Measurements from ENCODE around the gene STX1A. TPM values are rescaled to one million over a fixed set of nuclear protein-coding genes. Genes with fewer than 3 reads are reported as not detected.

The STX1A gene
- total RNA-seq, 1 experiment from 2014 or later: 24.2 TPM

DNA sequence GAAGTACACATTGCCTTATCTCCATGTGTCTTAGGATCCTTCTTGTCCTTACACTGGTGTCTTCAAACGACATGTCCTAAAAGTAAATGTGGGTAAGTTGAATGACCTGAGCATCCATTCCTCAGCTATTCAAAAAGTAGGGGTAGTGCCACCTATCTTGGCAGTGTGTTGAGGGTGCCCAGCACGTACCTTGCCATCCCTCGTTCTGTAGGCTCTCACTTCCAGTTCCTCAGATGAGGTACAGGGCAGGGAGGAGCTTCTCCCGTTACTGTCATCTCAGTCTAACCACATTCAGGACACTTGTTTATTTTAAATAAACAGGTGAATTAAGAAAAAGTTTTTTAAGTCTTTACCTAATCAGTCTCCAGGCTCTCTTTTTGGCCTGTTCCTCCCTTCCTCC lies 23.1 kb downstream of the STX1A start:
- ChIA-PET CTCF (interaction anchor here (0.6 to 1.2 kb wide), 3 partner anchors 10 to 116 kb away, joined by 3 to 5 read pairs (median 4); partner anchors contain the start of gene VPS37D), POLR2A (no interaction called here)
- TF ChIP-seq, protein P1, sequence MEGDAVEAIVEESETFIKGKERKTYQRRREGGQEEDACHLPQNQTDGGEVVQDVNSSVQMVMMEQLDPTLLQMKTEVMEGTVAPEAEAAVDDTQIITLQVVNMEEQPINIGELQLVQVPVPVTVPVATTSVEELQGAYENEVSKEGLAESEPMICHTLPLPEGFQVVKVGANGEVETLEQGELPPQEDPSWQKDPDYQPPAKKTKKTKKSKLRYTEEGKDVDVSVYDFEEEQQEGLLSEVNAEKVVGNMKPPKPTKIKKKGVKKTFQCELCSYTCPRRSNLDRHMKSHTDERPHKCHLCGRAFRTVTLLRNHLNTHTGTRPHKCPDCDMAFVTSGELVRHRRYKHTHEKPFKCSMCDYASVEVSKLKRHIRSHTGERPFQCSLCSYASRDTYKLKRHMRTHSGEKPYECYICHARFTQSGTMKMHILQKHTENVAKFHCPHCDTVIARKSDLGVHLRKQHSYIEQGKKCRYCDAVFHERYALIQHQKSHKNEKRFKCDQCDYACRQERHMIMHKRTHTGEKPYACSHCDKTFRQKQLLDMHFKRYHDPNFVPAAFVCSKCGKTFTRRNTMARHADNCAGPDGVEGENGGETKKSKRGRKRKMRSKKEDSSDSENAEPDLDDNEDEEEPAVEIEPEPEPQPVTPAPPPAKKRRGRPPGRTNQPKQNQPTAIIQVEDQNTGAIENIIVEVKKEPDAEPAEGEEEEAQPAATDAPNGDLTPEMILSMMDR (IDR thresholded peaks at IDR 0.05; ENCODE audit: unreplicated experiment): no peak
- BruUV-seq (replicated peaks): no TSS peak
- no peak overlapping the region for H3K4me3 Mint-ChIP-seq (ENCODE audit: unreplicated experiment)
- no peak overlapping the region for H3K27ac Mint-ChIP-seq (ENCODE audit: low read depth, unreplicated experiment)
- H3K36me3 Mint-ChIP-seq (ENCODE audit: insufficient read depth, unreplicated experiment): peaks cover 87% of the 10 kb centered on the region
- no peaks in the 10 kb centered on the region for H3K27me3 Mint-ChIP-seq (ENCODE audit: insufficient read depth, unreplicated experiment)
- H3K9me3 Mint-ChIP-seq (ENCODE audit: unreplicated experiment): no peaks in the 10 kb centered on the region
- intact Hi-C loops (cut with micrococcal nuclease): no loop called here
- H3K4me1 Mint-ChIP-seq (ENCODE audit: insufficient read depth, unreplicated experiment): no peaks in the 10 kb centered on the region
- no peak for DNase-seq (ENCODE audit: unreplicated experiment)

DNA sequence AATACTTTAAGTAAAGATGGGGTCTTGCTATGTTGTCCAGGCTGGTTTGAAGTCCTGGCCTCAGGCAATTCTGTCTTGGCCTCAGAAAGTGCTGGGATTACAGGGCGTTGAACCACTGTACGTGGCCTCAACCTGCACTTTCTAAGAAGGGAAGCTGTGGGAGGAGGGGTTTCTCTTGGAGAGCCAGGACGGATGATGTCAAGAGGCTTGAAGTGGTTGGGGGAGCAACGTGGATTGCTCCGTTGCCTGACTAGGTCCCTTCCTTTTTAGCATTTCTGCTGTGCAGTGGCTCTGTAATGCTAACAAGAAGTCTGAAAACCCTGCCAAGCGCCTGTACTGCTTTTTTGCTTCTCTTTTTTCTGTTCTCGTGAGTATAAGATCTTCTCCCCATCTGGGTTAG lies 28.8 kb downstream of the STX1A start:
- ChIA-PET CTCF (interaction anchor here (0.9 to 1.6 kb wide), 4 partner anchors 10 to 44 kb away, joined by 3 to 9 read pairs (median 4); no protein-coding TSS in a partner anchor), POLR2A (no interaction called here)
- no peaks in the 10 kb centered on the region for H3K27me3 Mint-ChIP-seq (ENCODE audit: insufficient read depth, unreplicated experiment)
- peaks cover 85% of the 10 kb centered on the region for H3K36me3 Mint-ChIP-seq (ENCODE audit: insufficient read depth, unreplicated experiment)
- H3K27ac Mint-ChIP-seq (ENCODE audit: low read depth, unreplicated experiment): no peak overlapping the region
- H3K9me3 Mint-ChIP-seq (ENCODE audit: unreplicated experiment): no peaks in the 10 kb centered on the region
- DNase-seq (ENCODE audit: unreplicated experiment): no peak
- intact Hi-C loops (cut with micrococcal nuclease): no loop called here
- BruUV-seq (replicated peaks): no TSS peak
- no peaks in the 10 kb centered on the region for H3K4me1 Mint-ChIP-seq (ENCODE audit: insufficient read depth, unreplicated experiment)
- H3K4me3 Mint-ChIP-seq (ENCODE audit: unreplicated experiment): no peak overlapping the region
- TF ChIP-seq, protein P1 (IDR thresholded peaks at IDR 0.05; ENCODE audit: unreplicated experiment): no peak

DNA sequence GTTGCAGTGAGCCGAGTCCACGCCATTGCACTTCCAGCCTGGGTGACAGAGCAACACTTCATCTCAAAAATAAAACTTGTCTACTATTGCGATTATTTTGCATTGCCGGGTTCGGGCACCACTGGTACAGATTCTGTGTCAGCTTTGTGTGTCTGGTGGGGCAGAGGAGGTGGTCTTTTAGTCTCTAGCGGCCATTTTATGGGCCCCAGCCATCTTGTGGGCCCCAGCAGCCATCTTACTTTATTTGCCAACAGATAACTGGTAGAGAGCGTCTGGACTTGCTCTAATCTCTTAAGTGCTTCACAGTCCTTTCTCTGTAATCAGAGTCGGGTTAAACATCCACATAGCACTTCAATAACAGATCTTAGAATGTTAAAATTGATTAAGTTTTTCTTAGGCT lies 31.2 kb downstream of the STX1A start:
- Mint-ChIP-seq H3K36me3 (ENCODE audit: insufficient read depth, unreplicated experiment) (peaks cover 69% of the 10 kb centered on the region), H3K4me1 (ENCODE audit: insufficient read depth, unreplicated experiment) (peaks cover 4% of the 10 kb centered on the region), H3K9me3 (ENCODE audit: unreplicated experiment) (no peaks in the 10 kb centered on the region), H3K27me3 (ENCODE audit: insufficient read depth, unreplicated experiment) (no peaks in the 10 kb centered on the region), H3K27ac (ENCODE audit: low read depth, unreplicated experiment) (no peak overlapping the region), H3K4me3 (ENCODE audit: unreplicated experiment) (no peak overlapping the region)
- intact Hi-C loops (cut with micrococcal nuclease): no loop called here
- TF ChIP-seq, protein P1 (IDR thresholded peaks at IDR 0.05; ENCODE audit: unreplicated experiment): no peak
- POLR2A ChIA-PET: no interaction called here
- CTCF ChIA-PET: interaction anchor here (0.6 to 0.9 kb wide), 2 partner anchors 37 to 112 kb away, joined by 3 to 4 read pairs; no protein-coding TSS in a partner anchor
- no peak for DNase-seq (ENCODE audit: unreplicated experiment)
- no TSS peak for BruUV-seq (replicated peaks)

DNA sequence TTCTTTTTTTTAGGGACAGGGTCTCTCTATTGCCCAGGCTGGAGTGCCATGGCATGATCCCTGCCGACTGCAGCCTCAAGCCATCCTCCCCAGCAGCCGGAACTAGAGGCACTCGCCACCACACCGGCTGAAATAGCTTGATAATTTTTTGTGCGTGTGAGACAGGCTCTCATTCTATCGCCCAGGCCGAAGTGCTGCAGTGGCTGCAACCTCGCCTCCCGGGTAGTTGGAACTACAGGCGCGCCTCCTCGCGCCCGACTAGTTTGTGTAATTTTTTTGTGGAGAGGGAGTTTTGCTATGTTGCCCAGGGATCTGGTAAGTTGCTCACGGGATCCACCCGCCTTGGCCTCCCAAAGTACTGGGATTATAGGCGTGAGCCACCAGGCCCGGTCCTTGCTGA lies 34.2 kb downstream of the STX1A start:
- TF ChIP-seq, protein P1 (IDR thresholded peaks at IDR 0.05; ENCODE audit: unreplicated experiment): no peak
- H3K27ac Mint-ChIP-seq (ENCODE audit: low read depth, unreplicated experiment): no peak overlapping the region
- no peak for DNase-seq (ENCODE audit: unreplicated experiment)
- ChIA-PET POLR2A (interaction anchor here (0.6 kb wide), 1 partner anchor 30 kb away, joined by 3 read pairs; no protein-coding TSS in a partner anchor), CTCF (interaction anchor here (2.3 kb wide), 1 partner anchor 15 kb away, joined by 6 read pairs; no protein-coding TSS in a partner anchor)
- BruUV-seq (replicated peaks): no TSS peak
- H3K27me3 Mint-ChIP-seq (ENCODE audit: insufficient read depth, unreplicated experiment): no peaks in the 10 kb centered on the region
- no peak overlapping the region for H3K4me3 Mint-ChIP-seq (ENCODE audit: unreplicated experiment)
- no peaks in the 10 kb centered on the region for H3K9me3 Mint-ChIP-seq (ENCODE audit: unreplicated experiment)
- peaks cover 18% of the 10 kb centered on the region for H3K4me1 Mint-ChIP-seq (ENCODE audit: insufficient read depth, unreplicated experiment)
- peaks cover 41% of the 10 kb centered on the region for H3K36me3 Mint-ChIP-seq (ENCODE audit: insufficient read depth, unreplicated experiment)
- intact Hi-C loops (cut with micrococcal nuclease): no loop called here

Data from MCF 10A (cell line).